Ovary (tissue), 9 donors: Measurements from ENCODE around the gene GPS1. TPM values are rescaled to one million over a fixed set of nuclear protein-coding genes. Genes with fewer than 3 reads are reported as not detected.

ENCODE experiments used
- DNase-seq, 5 donors: peaks; one replicate each; pipeline ENCODE4 v3.0.0-alpha.2; 2019 to 2020
- H3K27ac ChIP-seq, 2 donors: fragments of 200-600 bp; one replicate each; pipeline versions ENCODE4 v1.5.1 to v1.8.0; 2019 to 2022
- H3K27me3 ChIP-seq: fragments of 200-600 bp; one replicate; pipeline ENCODE4 v1.8.0; 2022
- H3K36me3 ChIP-seq: fragments of 200-600 bp; sonication (generic); one replicate; pipeline ENCODE4 v1.5.1; 2019
- H3K4me1 ChIP-seq: one replicate; pipeline ENCODE4 v1.8.1; 2013; ENCODE audit warnings: mild to moderate bottlenecking, moderate library complexity; ENCODE audit not compliant: insufficient read depth
- H3K4me3 ChIP-seq: fragments of 200-600 bp; sonication (generic); one replicate; pipeline ENCODE4 v1.5.1; 2017
- H3K9me3 ChIP-seq, 2 donors: fragments of 200-600 bp in 1 of 2; sonication (generic) in 1 of 2; one replicate each; pipeline versions ENCODE4 v1.5.1 to v1.8.1; 2013 to 2019; ENCODE audit warnings: mild to moderate bottlenecking in 1 of 2, moderate library complexity in 1 of 2
- CTCF ChIP-seq, 3 donors: fragments of 450-650 bp in 2 of 3; fragments of 200-600 bp in 1 of 3; IDR thresholded peaks; one replicate each; pipeline versions ENCODE4 v1.5.1 to v1.8.0; 2016 to 2022; ENCODE audit warnings: antibody characterized with exemption in 3 of 3, mild to moderate bottlenecking in 1 of 3
- EP300 ChIP-seq: sonication (generic); formaldehyde crosslinking; IDR thresholded peaks from one replicate; pipeline ENCODE4 v1.6.1; 2017; ENCODE audit warnings: antibody characterized with exemption
- POLR2A ChIP-seq: fragments of 450-650 bp; IDR thresholded peaks from one replicate; pipeline ENCODE4 v1.6.1; 2017; ENCODE audit warnings: antibody characterized with exemption, mild to moderate bottlenecking, moderate library complexity
- WGBS, 3 donors: extraction: QIAGEN DNeasy Blood & Tissue Kit in 1 of 3; methylation state at CpG; one replicate each; pipeline versions ENCODE4 v1.1.5 to v1.1.7; 2013 to 2017; 5-methylcytosine and 5-hydroxymethylcytosine counted together
- intact Hi-C, 4 donors: fragments of 100-400 bp; cut with DNase I; formaldehyde crosslinking; loops; one replicate each; pipeline versions ENCODE4 v1.11.0 to v1.15.1; 2022 to 2023
- polyA plus RNA-seq, 2 donors: library from polyadenylated mRNA; stranded (reverse); fragments of 200-250 nt in 1 of 2; fragments of 350-450 nt in 1 of 2; fragmentation: Illumina TruSeq in 1 of 2; extraction: RNeasy Lipid Tissue Mini Kit (QIAGEN cat#74804) in 1 of 2; gene quantifications; one replicate each; pipeline ENCODE4 v1.2.3, GENCODE V29; 2013 to 2014
- total RNA-seq, 7 donors: library from RNA; depleted of rRNA in 2 of 7; stranded (reverse); fragments of >200 nt in 2 of 7; fragmentation: NEBNext Ultra II Directional in 3 of 7; extraction: Animal tissue kit (Norgen Biotek cat#: 25700) in 3 of 7; gene quantifications; one replicate each; pipeline versions ENCODE4 v1.1.0 to v1.2.4, GENCODE V29; 2016 to 2023
- donor health status: DM: no; HTN: no; CAD: no; lungs with moderate emphysema.
- donor health status: DM: no; HTN: no; CAD: no.
- donor health status: Bipolar disorder and iron deficiency.
- donor health status: DM: yes; HTN: yes; CAD: no.
- donor health status: DM: no; HTN: no; CAD: no.
- donor health status: DM: yes; HTN: yes; CAD: no.

Gene GPS1
- total and polyA plus RNA-seq, 9 donors = 12.4 to 96.2 (median 77.8) TPM

- H3K4me3 ChIP-seq = no peak overlapping the region
- TF ChIP-seq POLR2A = no peak
- TF ChIP-seq CTCF (IDR thresholded peaks at IDR 0.05) = no peak
- no peak for TF ChIP-seq EP300
These were observed 40.0 kb upstream of the GPS1 start for GRCh38 chr17:82011617-82012187.

GRCh38 chr17:82012261-82012639 is 39.4 kb upstream of the GPS1 start:
- Histone ChIP-seq H3K4me1 (no peaks in the 10 kb centered on the region), H3K27ac (no peak overlapping the region), H3K27me3 (no peaks in the 10 kb centered on the region), H3K36me3 (no peaks in the 10 kb centered on the region), H3K4me3 (no peak overlapping the region), H3K9me3 (no peaks in the 10 kb centered on the region)
- 82 to 91% (median 83%) methylated on average over 20 of the region's 20 CpGs for WGBS, 3 donors
- no peak for DNase-seq
- TF ChIP-seq POLR2A (no peak), EP300 (no peak), CTCF (IDR thresholded peaks at IDR 0.05) (no peak)
- intact Hi-C loops = no loop called here

More at GRCh38 chr17:82011617-82012187, 40.0 kb upstream of the GPS1 start:
- Histone ChIP-seq H3K27ac (no peak overlapping the region), H3K36me3 (no peaks in the 10 kb centered on the region), H3K9me3 (no peaks in the 10 kb centered on the region), H3K4me1 (no peaks in the 10 kb centered on the region), H3K27me3 (no peaks in the 10 kb centered on the region)
- WGBS, 3 donors = 94 to 96% (median 94%) methylated on average over 19 of the region's 19 CpGs
- intact Hi-C loops = no loop called here
- no peak for DNase-seq

GRCh38 chr17:82012640-82013295 is 38.9 kb upstream of the GPS1 start:
- no peak for DNase-seq
- Histone ChIP-seq H3K36me3 (no peaks in the 10 kb centered on the region), H3K4me3 (no peak overlapping the region), H3K4me1 (no peaks in the 10 kb centered on the region), H3K9me3 (no peaks in the 10 kb centered on the region), H3K27ac (no peak overlapping the region), H3K27me3 (no peaks in the 10 kb centered on the region)
- intact Hi-C loops = no loop called here
- 65 to 81% (median 76%) methylated on average over 11 to 19 of the region's 19 CpGs for WGBS, 3 donors
- TF ChIP-seq CTCF (IDR thresholded peaks at IDR 0.05) = no peak
- TF ChIP-seq POLR2A = no peak
- no peak for TF ChIP-seq EP300

- no peak for DNase-seq
- H3K4me3 ChIP-seq = no peak overlapping the region
- H3K27ac ChIP-seq = no peak overlapping the region
- H3K27me3 ChIP-seq = no peaks in the 10 kb centered on the region
- WGBS, 3 donors = 63 to 67% (median 64%) methylated on average over 21 to 22 of the region's 22 CpGs
- H3K36me3 ChIP-seq = no peaks in the 10 kb centered on the region
- H3K9me3 ChIP-seq = no peaks in the 10 kb centered on the region
- intact Hi-C loops = no loop called here
- H3K4me1 ChIP-seq = no peaks in the 10 kb centered on the region
- TF ChIP-seq CTCF (IDR thresholded peaks at IDR 0.05) = no peak
- no peak for TF ChIP-seq EP300
- no peak for TF ChIP-seq POLR2A
These were observed 38.4 kb upstream of the GPS1 start for GRCh38 chr17:82013341-82013740.
